ENCODE data around the gene PHTF2.

The PHTF2 gene

GRCh38 chr7:77877791-77878190 lies 79.2 kb downstream of the PHTF2 start:
- no peak for DNase-seq (ENCODE audit: low read depth)

DNA sequence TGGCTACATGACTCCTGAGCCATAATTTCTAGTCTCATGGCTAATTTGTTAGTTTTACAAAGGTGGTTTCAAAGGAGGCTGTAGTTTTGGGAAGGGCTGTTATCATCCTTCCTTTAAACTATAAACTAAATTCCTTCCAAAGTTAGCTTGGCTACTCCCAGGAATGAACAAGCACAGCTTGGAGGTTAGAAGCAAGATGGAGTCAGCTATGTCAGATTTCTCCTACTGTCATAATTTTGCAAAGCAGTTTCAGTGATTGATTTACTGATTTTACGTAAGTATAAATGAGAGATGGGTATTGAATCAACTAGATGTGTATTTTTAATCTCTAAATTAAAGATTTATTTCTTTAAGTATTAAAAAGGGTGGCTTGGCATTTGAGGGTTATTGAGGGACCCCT lies 79.9 kb downstream of the PHTF2 start:
- DNase-seq (ENCODE audit: low read depth): no peak

DNA sequence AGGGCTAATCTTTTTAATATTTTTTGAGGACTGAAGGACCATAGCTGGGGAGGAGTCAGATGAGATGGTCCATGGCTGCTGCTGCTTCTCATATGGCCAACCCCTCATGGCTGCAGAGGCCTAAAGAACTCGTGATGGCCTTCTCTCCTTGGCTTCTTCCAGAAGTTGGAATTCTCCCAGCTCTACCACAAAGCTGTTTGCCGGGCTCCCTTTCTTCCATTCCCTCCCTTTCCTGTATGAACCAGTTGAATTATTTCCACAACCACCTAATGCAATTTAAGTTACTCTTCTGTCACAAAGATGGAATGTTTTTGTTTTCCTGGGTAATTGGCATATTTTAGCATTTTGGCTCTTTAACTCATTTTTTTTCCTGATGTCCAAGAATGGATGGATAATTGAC lies 80.7 kb downstream of the PHTF2 start:
- no peak for DNase-seq (ENCODE audit: low read depth)

DNA sequence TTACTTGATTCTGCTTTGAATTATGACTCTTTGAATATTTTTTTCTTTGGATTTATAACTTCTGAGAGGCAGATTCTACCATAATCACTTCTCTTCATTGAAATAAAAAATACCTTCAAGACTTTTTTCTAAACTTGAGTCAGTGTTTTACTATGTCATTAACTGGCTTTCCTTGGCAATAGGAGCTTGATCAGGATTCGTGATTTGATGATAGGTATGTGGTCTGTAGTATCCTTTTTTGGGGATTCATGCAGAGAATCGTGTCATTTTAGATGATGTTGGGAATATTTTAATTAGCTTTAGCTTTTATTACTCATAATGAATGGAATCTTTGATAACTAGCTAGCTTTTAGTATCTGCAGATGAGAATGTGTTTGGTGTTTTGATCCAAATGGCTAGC lies 83.3 kb downstream of the PHTF2 start:
- DNase-seq (ENCODE audit: low read depth): no peak

DNA sequence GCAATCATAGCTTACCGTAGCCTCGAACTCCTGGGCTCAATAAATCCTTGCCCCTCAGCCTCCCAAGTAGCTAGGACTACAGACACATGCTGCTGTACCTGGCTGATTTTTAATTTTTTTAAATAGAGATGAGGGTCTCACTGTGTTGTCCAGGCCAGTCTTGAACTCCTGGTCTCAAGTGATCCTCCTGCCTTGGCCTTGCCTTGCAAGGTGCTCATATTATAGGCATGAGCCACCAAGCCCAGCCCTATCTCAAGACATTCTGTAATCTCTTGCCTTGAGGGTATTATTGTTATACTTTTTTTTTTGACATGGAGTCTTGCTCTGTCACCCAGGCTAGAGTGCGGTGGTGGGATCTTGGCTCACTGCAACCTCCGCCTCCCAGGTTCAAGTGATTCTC lies 86.6 kb downstream of the PHTF2 start:
- DNase-seq (ENCODE audit: low read depth): no peak

GRCh38 chr7:77887567-77887966 lies 89.0 kb downstream of the PHTF2 start:
- no peak for DNase-seq (ENCODE audit: low read depth)

DNA sequence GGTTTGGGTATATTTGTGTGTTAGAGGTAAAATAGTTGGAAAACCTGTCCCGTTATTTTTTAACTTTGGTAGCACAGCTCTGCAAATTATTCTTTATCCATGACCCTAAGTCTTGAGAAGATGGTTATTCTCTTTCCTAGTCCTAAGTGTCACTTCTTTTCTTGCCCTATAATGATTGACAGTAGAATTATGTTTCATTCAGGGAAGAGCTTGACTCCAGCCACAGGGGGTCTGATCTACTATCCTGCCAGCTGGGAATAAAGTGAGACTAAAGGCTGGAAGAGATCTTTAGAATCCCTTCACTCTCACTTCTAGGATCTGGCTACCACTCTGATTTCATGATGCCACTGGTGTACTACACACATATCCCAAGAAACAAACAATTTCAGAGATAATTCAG lies 90.4 kb downstream of the PHTF2 start:
- no peak for DNase-seq (ENCODE audit: low read depth)

- no peak for DNase-seq (ENCODE audit: low read depth)
Measured at GRCh38 chr7:77893813-77894212, 95.2 kb downstream of the PHTF2 start.

DNA sequence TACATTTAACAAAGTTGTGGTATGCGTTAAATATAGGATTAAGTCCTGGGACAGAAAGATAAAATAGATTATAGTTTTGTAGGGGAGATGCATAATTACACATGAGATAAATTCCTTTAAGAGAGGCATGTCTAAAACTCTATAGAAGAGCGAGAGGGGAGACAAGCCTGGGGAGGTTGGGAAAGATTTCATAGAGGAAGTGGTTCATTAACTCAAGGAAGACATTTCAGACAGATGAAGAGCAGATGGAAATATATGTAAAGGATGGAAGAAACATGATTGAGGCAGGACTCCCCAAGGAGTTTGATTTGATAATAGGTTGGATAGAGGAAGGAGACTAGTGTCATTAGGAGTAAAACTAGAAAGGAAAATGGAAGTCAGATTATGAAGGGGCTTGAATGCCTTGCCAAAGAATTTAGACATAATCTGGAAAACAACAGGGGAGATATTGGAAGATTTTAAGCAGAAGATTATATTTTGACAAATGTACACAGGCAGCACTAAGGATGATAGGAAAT lies 96.1 kb downstream of the PHTF2 start:
- no peak for DNase-seq (ENCODE audit: low read depth)

- no peak for DNase-seq (ENCODE audit: low read depth)
Measured at GRCh38 chr7:77895905-77896304, 97.3 kb downstream of the PHTF2 start.

- DNase-seq (ENCODE audit: low read depth): no peak
Measured at GRCh38 chr7:77897004-77897547, 98.5 kb downstream of the PHTF2 start.

DNA sequence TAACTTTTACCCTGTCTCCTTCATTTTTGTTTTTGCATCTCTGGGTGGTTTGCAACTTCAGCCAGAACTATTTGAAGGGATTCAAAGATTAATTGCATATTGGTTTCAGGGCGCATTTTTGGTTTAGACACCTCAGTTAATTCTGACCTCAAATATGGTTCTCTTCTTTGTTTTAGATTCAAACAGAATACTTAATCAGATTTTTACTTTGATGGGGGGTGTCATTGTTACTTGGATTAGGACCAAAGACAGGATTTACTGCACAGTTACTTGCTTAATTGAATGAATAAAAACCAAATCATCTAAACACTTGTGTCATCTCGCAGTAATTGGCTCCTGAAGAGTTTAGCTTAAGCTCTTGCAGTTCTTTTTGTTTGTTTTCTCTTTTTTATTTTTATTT lies 100.9 kb downstream of the PHTF2 start:
- no peak for DNase-seq (ENCODE audit: low read depth)

- DNase-seq (ENCODE audit: low read depth): no peak
Measured at GRCh38 chr7:77903597-77903996, 105.0 kb downstream of the PHTF2 start.

DNA sequence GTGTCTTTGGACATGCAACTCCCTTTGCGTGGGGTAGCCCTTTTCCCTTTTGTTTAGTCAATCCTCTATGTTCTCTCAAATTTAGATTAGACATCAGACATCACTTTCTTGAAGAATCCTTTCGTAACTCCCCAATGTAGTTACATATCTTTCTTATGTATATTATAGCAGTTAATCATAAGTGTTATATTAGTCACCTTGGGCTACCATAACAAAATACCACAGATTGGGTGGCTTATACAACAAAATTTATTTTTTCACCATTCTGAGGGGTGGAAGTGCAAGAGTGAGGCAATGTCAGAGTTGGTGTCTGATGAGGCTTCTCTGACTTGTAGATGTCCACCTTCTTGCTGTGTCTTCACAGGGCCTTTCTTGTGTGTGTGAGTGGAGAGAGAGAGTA lies 105.7 kb downstream of the PHTF2 start:
- no peak for DNase-seq (ENCODE audit: low read depth)

DNA sequence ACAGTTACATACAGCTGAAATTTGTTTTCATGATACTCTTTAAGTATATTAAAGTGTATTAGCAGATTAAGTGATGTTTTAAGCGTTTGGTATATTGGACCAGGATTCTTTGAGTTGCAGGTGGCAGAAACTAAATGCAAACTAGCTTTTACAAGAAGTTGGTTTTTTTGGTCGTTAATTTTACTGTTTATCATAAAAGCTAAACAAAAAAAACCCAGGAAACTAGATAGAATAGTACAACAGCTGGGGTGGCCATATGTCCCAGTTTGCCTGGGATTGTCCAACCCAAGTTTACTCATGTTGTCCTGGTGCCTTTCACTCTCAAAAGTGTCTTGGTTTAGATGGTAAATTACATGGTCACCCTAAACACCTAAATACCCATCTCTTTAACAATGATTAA lies 108.7 kb downstream of the PHTF2 start:
- no peak for DNase-seq (ENCODE audit: low read depth)

DNA sequence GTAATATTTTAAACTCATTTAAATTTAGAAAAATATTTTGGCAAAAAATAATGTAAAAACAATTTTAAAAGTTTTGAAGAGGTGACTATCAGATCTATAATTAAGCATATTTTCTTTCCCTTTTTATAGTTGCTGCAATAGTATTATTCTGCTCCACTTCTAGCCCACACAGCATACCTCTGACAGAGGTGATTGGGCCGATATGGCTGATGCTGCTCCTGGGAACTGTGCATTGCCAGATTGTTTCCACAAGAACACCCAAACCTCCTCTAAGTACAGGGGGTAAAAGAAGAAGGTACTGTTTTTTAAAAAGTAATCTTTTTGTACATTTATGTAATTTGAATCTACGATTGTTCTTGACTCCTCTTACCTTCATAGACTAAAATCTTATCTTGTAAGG lies 110.1 kb downstream of the PHTF2 start:
- DNase-seq (ENCODE audit: low read depth): no peak

GRCh38 chr7:77910124-77910523 lies 111.6 kb downstream of the PHTF2 start:
- DNase-seq (ENCODE audit: low read depth): no peak

- DNase-seq (ENCODE audit: low read depth): no peak
Measured at GRCh38 chr7:77912293-77912692, 113.7 kb downstream of the PHTF2 start.

- DNase-seq (ENCODE audit: low read depth): no peak
Measured at GRCh38 chr7:77913977-77914607, 115.5 kb downstream of the PHTF2 start.

GRCh38 chr7:77917500-77918262 lies 119.1 kb downstream of the PHTF2 start:
- no peak for DNase-seq (ENCODE audit: low read depth)

- DNase-seq (ENCODE audit: low read depth): no peak
Measured at GRCh38 chr7:77918676-77919075, 120.1 kb downstream of the PHTF2 start.

DNA sequence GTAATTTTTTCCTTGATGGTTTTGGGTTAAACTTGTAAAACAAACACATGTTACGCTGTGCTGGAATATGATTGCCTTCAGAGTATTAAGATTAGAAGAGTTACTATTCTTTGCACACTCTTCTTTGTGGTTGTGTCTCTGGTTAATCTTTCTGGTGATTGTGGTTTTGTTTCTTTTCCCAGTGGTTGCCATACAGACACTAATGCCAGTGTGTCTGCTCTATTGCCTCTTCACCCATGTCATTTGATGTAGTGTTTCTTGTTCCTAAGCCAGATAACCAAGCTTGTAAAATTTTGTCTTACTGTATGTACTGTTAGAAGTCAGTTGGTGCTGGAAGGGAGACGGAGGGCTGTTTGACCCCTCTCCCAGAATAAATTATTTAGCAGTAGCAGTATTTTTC lies 124.8 kb downstream of the PHTF2 start:
- DNase-seq (ENCODE audit: low read depth): no peak

DNA sequence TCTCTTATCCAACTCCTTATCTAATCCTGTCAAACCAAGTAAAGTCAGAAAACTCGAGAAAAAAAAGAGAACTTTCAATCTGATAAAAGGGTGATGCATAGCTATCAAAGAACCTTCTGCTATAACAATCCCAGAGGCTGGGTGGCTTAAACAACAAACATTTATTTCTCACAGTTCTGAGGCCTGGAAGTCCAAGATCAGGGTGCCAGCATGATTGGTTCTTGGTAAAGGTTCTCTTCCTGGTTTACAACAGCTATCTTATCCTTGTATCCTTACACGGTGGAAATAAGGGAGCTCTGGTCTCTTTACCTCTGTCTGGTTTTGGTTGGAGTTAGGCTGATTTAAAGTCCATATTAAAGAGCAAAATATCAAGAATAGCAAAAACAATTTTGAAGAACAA lies 131.9 kb downstream of the PHTF2 start:
- no peak for DNase-seq (ENCODE audit: low read depth)

GRCh38 chr7:77931841-77932240 lies 133.3 kb downstream of the PHTF2 start:
- DNase-seq (ENCODE audit: low read depth): no peak
